NK-92 treated with Interleukin-12 subunit alpha and Interleukin-12 subunit beta, amount 100 ng/mL, for 24 hours (cell line): Measurements from ENCODE around the gene USP36.
"Not testable (repeated sequence)": the region's sequence is repeated elsewhere in the genome, so short reads cannot be mapped to it uniquely, and the experiment has no call there.

Experiments
- DNase-seq: peaks from one replicate; lab custom pipeline; 2025; lab: John Stamatoyannopoulos, UW

USP36 gene

GRCh38 chr17:78766225-78766624 lies 74.4 kb downstream of the USP36 start:
- DNase-seq = no peak

DNA sequence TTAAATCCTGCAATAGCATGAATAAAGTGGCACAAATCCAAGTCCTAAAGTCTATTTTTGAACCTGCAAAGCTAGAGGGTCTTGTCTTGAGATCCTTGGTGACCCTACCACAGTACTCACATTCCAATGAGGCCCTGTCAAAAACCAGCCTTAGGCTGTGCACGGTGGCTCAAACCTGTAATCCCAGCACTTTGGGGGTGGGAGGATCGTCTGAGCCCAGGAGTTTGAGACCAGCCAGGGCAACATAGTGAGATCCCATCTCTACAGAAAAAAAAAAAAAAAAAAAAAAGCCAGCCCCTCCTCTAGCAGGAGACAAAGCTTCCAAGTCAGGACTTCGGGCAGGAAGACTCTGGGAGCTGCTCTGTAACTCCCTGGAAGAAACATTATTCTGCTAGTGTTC lies 74.8 kb downstream of the USP36 start:
- DNase-seq = no peak

DNA sequence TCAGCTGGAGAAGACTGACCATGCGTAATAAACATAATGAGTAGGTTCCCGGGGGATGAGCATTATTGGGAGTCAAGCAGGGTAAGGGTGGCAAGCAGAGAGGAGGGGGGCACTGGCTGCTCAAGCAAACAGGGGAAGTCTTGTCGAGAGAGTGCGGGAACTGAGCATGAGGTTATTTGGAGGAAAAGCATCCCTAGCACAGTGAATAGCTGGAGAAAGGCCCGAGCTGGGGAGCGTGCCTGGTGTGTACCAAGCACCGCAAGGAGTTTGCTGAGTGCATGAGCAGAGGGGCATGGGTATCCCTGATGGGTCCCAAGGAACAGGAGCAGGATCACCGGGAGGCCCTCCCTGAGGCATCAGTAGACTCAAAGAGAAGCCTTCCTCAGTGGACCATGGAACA lies 75.7 kb downstream of the USP36 start:
- DNase-seq = no peak

DNA sequence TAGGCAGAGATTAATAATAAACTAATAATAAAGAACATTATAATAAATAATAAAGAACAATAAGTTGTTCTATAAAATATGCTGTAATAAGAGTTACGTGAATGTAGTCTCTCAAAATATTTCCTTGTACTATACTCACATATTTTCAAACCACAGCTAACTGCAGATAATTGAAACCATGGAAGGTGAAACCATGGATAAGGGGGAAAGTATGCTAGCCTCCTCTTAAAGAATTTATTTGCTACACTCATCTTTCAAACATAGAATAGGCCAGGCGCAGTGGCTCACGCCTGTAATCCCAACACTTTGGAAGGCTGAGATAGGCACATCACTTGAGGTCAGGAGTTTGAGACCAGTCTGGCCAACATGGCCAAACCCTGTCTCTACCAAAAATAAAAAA lies 77.1 kb downstream of the USP36 start:
- no peak for DNase-seq

GRCh38 chr17:78761789-78762406 lies 78.7 kb downstream of the USP36 start:
- DNase-seq = no peak

DNA sequence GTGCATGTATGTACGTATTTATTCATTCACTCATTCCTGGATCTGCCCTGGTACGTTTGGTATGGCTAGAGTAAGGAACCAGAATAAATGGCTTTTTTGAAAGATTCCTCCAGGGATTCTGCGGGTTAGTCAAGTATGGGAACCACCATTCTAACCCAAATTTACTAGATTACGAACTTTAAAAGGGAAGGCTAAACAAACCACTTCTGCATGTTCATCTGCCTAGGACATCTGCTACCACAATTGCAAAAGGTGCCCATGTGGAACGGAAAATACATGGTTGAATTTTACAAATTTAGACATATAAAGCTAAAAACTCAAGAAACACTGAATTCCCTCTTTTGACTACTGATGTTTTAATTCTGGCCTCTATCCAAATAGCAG lies 80.7 kb downstream of the USP36 start:
- DNase-seq = no peak

GRCh38 chr17:78759203-78759968 lies 81.2 kb downstream of the USP36 start:
- DNase-seq = no peak

GRCh38 chr17:78753316-78754250 lies 87.0 kb downstream of the USP36 start:
- no peak for DNase-seq

- no peak for DNase-seq
Observed at GRCh38 chr17:78751447-78752161, 89.0 kb downstream of the USP36 start.

- not testable (repeated sequence) for DNase-seq
Observed at GRCh38 chr17:78751000-78751399, 89.6 kb downstream of the USP36 start.

GRCh38 chr17:78748730-78749317 lies 91.8 kb downstream of the USP36 start:
- peak; percentile 63 for DNase-seq

GRCh38 chr17:78748048-78748729 lies 92.4 kb downstream of the USP36 start:
- peak; percentile 36 for DNase-seq

- no peak for DNase-seq
Observed at GRCh38 chr17:78747488-78747887, 93.1 kb downstream of the USP36 start.

DNA sequence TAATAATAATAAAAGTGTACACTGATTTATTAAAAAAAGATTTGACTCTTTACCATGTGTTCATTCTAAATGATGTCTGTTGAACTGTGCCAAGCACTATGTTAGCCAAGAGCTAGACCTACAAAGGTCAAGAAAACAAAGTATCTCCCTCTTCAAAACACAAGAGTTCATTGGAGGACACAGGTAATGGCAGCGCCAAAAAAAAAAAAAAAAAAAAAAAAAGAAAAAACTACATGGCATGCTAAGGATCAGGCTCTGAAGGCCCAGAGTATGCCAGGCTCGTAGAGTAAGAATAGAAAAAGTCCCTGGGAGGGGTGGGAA lies 93.7 kb downstream of the USP36 start:
- no peak for DNase-seq

DNA sequence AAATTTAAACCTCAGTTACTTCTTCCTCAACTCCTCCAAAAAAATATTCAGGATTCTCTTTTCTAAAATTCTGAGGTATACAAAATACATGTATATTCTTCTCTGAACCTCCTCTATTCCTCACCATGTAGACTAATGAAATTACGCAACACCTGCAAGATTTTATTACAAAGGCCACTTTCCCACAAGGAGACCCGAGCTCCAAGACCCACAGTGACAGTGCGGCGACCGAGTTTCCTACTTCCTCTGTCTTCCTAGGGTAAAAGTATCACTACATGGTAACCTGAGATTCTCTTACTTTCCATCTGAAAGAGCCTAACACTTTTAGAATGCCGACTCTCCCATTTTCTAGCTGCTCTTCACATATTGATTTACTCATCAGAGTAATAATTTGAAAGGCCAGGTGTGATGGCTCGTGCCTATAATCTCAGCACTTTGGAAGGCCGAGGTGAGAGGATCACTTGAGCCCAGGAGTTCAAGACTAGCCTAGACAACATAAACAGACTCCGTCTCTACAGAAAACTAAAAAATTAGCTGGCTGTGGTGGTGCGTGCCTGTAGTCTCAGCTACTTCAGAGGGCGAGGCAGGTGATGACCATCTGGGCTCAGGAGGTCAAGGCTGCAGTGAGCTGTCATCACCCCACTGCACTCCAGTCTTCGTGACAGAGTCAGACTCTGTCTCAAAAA lies 94.2 kb downstream of the USP36 start:
- DNase-seq = no peak
